Chondrocyte (in vitro differentiated cells): ENCODE results near the gene TRNT1. TPM values are rescaled to one million over a fixed set of nuclear protein-coding genes. Genes with fewer than 3 reads are reported as not detected.
A peak's percentile ranks its signal among the peaks of the same experiment; 100 is the strongest.

ENCODE experiments used
- DNase-seq: peaks from one replicate; pipeline ENCODE4 v3.0.0; 2021; ENCODE audit warnings: mixed read lengths, low spot score
- H3K27ac Mint-ChIP-seq: one replicate; pipeline ENCODE4 v1.8.0; 2021; ENCODE audit warnings: mild to moderate bottlenecking, moderate library complexity, mixed read lengths; ENCODE audit not compliant: unreplicated experiment
- H3K27me3 Mint-ChIP-seq: 2 replicates; pipeline ENCODE4 v1.8.0; 2021; ENCODE audit warnings: low read depth, mixed read lengths
- H3K36me3 Mint-ChIP-seq: 2 replicates; pipeline ENCODE4 v1.8.0; 2021; ENCODE audit warnings: low read depth, mixed read lengths
- H3K4me1 Mint-ChIP-seq: 2 replicates; pipeline ENCODE4 v1.8.0; 2021; ENCODE audit warnings: low read depth, mild to moderate bottlenecking, mixed read lengths
- H3K4me3 Mint-ChIP-seq: one replicate; pipeline ENCODE4 v1.8.0; 2021; ENCODE audit warnings: mild to moderate bottlenecking, moderate library complexity, mixed read lengths; ENCODE audit not compliant: unreplicated experiment
- H3K9me3 Mint-ChIP-seq: 2 replicates; pipeline ENCODE4 v1.8.0; 2021; ENCODE audit warnings: low read depth, mixed read lengths
- total RNA-seq: library from RNA; stranded (reverse); gene quantifications from 3 replicates; pipeline ENCODE4 v1.2.1, GENCODE V29; 2021
- TF ChIP-seq, protein P1 (sequence below): fragments of 200-600 bp; sonication (generic); IDR thresholded peaks from 2 replicates; pipeline ENCODE4 v1.5.0; 2021; ENCODE audit warnings: antibody characterized with exemption, mild to moderate bottlenecking, moderate library complexity

Gene TRNT1
- total RNA-seq, 1 donor from 2014 or later: 24.4 TPM

DNA sequence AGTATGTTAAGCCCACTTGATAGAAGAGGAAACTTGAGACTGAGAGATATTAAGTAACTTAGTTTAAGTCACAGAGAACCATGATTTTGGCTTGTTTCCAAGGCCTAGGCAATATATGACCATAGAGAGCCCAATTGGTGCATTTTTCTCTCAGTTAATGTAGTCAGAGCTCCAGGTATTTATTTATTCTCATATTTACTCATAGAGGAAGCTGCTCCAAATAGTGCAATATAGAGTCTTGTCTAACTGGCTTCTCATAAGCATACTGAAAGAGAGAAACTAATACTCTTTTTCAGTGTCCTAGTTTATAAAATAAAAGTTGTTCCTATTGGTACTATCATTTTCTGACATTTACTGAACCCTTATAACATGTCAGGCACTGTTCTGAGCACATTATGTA lies 15.2 kb downstream of the TRNT1 start:
- TF ChIP-seq, protein P1, sequence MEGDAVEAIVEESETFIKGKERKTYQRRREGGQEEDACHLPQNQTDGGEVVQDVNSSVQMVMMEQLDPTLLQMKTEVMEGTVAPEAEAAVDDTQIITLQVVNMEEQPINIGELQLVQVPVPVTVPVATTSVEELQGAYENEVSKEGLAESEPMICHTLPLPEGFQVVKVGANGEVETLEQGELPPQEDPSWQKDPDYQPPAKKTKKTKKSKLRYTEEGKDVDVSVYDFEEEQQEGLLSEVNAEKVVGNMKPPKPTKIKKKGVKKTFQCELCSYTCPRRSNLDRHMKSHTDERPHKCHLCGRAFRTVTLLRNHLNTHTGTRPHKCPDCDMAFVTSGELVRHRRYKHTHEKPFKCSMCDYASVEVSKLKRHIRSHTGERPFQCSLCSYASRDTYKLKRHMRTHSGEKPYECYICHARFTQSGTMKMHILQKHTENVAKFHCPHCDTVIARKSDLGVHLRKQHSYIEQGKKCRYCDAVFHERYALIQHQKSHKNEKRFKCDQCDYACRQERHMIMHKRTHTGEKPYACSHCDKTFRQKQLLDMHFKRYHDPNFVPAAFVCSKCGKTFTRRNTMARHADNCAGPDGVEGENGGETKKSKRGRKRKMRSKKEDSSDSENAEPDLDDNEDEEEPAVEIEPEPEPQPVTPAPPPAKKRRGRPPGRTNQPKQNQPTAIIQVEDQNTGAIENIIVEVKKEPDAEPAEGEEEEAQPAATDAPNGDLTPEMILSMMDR: no peak
- Mint-ChIP-seq H3K27ac (no peak overlapping the region), H3K4me3 (no peak overlapping the region), H3K36me3 (peaks cover 38% of the 10 kb centered on the region), H3K27me3 (no peaks in the 10 kb centered on the region), H3K4me1 (peaks cover 15% of the 10 kb centered on the region), H3K9me3 (no peaks in the 10 kb centered on the region)
- DNase-seq: no peak

DNA sequence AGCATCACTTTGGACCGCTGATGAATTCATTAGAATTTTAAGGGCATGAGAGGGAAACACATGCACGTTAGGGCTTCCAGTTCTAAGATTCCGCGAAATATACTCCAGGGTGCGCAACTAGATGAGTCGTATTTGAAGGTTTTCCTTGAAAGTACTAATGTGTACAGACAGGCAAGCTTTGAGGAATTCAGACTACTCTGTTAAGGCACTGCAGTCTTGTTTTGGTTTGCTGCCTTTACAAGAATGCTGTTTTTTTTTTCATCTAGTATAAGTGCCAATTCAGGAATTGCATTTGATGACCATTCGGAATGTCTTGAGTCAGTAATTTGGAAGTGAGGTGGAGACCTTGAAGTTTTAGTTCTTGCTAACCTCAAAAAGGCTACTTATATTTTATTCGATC lies 19.1 kb downstream of the TRNT1 start:
- no peak for DNase-seq
- Mint-ChIP-seq H3K27ac (peak overlapping the region; percentile 23), H3K27me3 (no peaks in the 10 kb centered on the region), H3K4me3 (no peak overlapping the region), H3K4me1 (peaks cover 15% of the 10 kb centered on the region), H3K9me3 (no peaks in the 10 kb centered on the region), H3K36me3 (peaks cover 33% of the 10 kb centered on the region)
- TF ChIP-seq, protein P1: no peak

DNA sequence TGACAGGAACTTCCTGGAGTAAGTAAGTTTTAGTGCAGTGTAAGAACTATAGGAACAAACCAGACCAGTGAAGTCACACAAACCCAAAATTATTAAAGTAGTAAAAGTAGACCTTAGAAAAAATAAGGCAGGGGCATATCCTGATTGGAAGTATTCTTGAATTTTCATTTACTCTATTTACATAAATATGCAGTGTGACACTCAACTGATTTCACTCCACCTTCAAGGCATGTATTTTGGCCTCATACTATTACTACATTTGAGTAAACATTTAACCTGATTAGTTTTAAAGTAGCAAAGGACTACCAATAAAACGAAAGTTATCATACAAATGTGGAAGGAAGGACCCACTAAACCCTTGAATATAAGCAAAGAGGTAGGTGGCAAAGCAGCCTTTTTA lies 22.8 kb downstream of the TRNT1 start:
- H3K36me3 Mint-ChIP-seq: peaks cover 35% of the 10 kb centered on the region

DNA sequence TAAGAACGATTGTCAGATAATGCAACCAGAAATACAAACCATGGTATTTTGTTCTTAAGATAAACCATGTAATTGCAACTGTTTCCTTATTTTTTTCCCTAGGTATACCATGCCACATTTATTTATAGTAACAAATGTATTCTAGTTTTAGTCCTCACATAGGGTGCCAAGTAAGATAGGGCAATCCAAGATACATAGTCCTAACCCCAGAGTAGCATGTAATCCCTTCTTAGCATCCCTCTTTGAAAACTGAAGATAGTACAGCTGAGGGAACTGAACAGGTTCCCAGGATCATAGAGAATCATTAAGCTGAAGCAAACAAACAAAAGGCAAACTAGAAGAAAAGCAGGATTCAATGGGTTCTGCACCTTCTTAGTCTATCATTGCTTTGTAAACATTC lies 24.8 kb downstream of the TRNT1 start:
- H3K27me3 Mint-ChIP-seq: no peaks in the 10 kb centered on the region
- H3K36me3 Mint-ChIP-seq: peaks cover 29% of the 10 kb centered on the region
- TF ChIP-seq, protein P1: no peak
- no peak for DNase-seq
- no peak overlapping the region for H3K4me3 Mint-ChIP-seq
- no peaks in the 10 kb centered on the region for H3K9me3 Mint-ChIP-seq
- peaks cover 7% of the 10 kb centered on the region for H3K4me1 Mint-ChIP-seq
- no peak overlapping the region for H3K27ac Mint-ChIP-seq

More for the DNA sequence above, 22.8 kb downstream of the TRNT1 start:
- Mint-ChIP-seq H3K9me3 (no peaks in the 10 kb centered on the region), H3K27me3 (no peaks in the 10 kb centered on the region), H3K4me1 (peaks cover 15% of the 10 kb centered on the region), H3K27ac (no peak overlapping the region), H3K4me3 (no peak overlapping the region)
- no peak for DNase-seq
- TF ChIP-seq, protein P1: no peak

DNA sequence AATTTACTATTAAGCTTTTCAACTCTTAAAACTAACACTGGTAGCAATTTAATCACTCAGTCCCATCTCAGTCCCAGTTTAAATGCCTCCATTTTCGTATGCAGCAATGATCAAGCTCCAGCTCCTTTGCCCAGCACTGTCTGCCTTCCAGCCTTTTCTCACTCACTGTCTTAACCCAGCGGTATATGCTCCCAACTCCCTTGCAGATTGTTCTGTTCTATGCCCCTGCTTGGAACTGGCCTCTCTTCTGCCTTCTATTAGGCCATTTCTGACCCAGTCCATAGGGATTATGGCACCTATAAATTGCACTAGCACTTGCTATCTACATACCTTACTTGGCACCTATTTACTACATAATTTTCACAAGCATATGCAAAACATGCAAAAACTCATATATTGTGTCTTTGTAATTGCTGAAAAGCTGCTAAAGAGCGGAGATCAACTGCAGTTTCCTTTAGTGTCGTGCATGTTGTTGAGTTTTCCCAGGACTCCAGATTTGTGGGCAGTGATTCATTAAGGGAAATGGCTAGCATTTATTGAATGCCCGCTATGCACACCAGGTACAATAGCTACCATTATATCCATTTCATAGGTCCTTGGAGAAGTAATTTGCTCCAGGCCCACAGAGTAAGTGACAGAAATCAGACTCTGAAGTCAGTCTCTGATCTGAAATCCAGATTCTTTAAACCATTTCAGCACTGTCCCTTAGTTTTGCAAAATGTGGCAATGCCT lies 28.3 kb downstream of the TRNT1 start:
- no peak overlapping the region for H3K4me3 Mint-ChIP-seq

More for the DNA sequence above, 28.3 kb downstream of the TRNT1 start:
- no peaks in the 10 kb centered on the region for H3K9me3 Mint-ChIP-seq
- TF ChIP-seq, protein P1: no peak
- no peaks in the 10 kb centered on the region for H3K27me3 Mint-ChIP-seq
- no peak overlapping the region for H3K27ac Mint-ChIP-seq
- DNase-seq: no peak
- H3K4me1 Mint-ChIP-seq: peaks cover 4% of the 10 kb centered on the region
- H3K36me3 Mint-ChIP-seq: peaks cover 29% of the 10 kb centered on the region
